ENCODE measurements around the gene EBP.

The EBP gene

DNA sequence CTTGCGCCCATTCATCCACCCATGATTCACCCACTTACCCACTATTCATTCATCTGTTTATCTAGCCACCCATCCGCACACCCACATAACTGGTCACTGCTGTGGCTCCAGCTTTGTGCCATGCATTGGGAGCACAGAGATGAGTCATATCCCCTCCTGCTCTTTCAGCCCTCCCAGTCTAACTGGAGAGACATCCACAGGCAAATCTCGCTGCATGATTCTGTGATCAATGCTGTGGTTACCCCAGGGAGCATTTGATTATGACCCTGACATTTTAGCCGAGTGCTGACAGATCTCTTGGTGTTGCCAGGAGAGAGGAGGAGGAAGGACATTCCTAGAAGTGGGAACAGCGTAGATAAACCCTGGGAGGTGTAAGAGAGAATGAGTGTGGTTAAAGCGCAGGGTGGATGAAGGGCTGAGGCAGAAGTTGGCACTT lies 23.2 kb upstream of the EBP start:
- H2BK5ac ChIP-seq (ENCODE audit: low read depth, low read length, poor library complexity): no peak overlapping the region

DNA sequence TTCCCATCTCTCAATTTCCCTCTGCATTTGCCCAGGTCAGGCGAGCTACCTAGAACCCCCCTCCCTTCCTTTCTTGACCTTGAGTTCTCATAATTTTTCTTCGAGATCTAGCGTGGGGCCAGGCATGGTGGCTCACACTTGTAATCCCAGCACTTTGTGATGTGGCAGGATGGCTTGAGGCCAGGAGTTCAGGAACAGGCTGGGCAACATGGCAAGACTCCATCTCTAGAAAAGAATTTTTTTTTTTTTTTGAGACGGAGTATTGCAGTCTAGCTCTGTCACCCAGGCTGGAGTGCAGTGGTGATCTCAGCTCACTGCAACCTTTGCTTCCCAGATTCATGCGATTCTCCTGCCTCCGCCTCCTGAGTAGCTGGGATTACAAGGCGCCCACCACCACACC lies 17.3 kb upstream of the EBP start:
- Histone ChIP-seq H3K23ac (ENCODE audit: low read length) (no peak overlapping the region), H3K4me1 (ENCODE audit: control insufficient read depth in 1 of 2, insufficient read depth in 2 of 2, low read length in 2 of 2) (no peaks in the 10 kb centered on the region), H3K4me2 (ENCODE audit: low read length) (no peak overlapping the region), H4K12ac (ENCODE audit: low read depth, low read length) (peak overlapping the region; percentile 30), H2BK120ac (ENCODE audit: insufficient read depth, low read length, poor library complexity) (peak overlapping the region; percentile 51), H3K9ac (ENCODE audit: low read length) (no peak overlapping the region), H4K8ac (ENCODE audit: low read depth, low read length) (no peak overlapping the region), H3K18ac (ENCODE audit: low read length) (no peak overlapping the region), H3K36me3 (ENCODE audit: control insufficient read depth in 1 of 2, insufficient read depth in 2 of 2, low read length in 2 of 2) (no peaks in the 10 kb centered on the region), H3K79me2 (ENCODE audit: control insufficient read depth, insufficient read depth, low read length, poor library complexity) (no peaks in the 10 kb centered on the region), H2AK5ac (ENCODE audit: low read length) (no peak overlapping the region), H2BK12ac (ENCODE audit: low read length) (no peak overlapping the region), H2AFZ (ENCODE audit: insufficient read depth, low read length, poor library complexity) (no peak overlapping the region), H3K27ac (ENCODE audit: low read depth, low read length) (no peak overlapping the region), H3K27me3 (ENCODE audit: insufficient read depth, low read length) (no peaks in the 10 kb centered on the region), H3K14ac (ENCODE audit: low read length) (no peak overlapping the region), H3K4ac (ENCODE audit: low read depth, low read length) (no peak overlapping the region), H3K79me1 (ENCODE audit: low read length) (peaks cover 5% of the 10 kb centered on the region), H2BK5ac (ENCODE audit: low read depth, low read length, poor library complexity) (no peak overlapping the region), H3K4me3 (ENCODE audit: low read depth, low read length) (no peak overlapping the region), H4K91ac (ENCODE audit: low read depth, low read length) (no peak overlapping the region), H3K9me3 (ENCODE audit: insufficient read depth, low read depth, low read length) (no peaks in the 10 kb centered on the region)
- peak; percentile 51 to 67 for DNase-seq
- WGBS (ENCODE audit: extremely low coverage, insufficient coverage, insufficient read length): no CpG with 5 or more reads among the region's 7 CpGs

More for the DNA sequence above, 23.2 kb upstream of the EBP start:
- H3K27me3 ChIP-seq (ENCODE audit: insufficient read depth, low read length): no peaks in the 10 kb centered on the region
- H4K12ac ChIP-seq (ENCODE audit: low read depth, low read length): no peak overlapping the region
- no peak overlapping the region for H3K14ac ChIP-seq (ENCODE audit: low read length)
- H3K4me3 ChIP-seq (ENCODE audit: low read depth, low read length): no peak overlapping the region
- H2AFZ ChIP-seq (ENCODE audit: insufficient read depth, low read length, poor library complexity): no peak overlapping the region
- no peak overlapping the region for H3K18ac ChIP-seq (ENCODE audit: low read length)
- no peak overlapping the region for H2AK5ac ChIP-seq (ENCODE audit: low read length)
- no peak overlapping the region for H2BK12ac ChIP-seq (ENCODE audit: low read length)
- no peaks in the 10 kb centered on the region for H3K36me3 ChIP-seq (ENCODE audit: control insufficient read depth in 1 of 2, insufficient read depth in 2 of 2, low read length in 2 of 2)
- DNase-seq: no peak
- no peak overlapping the region for H4K8ac ChIP-seq (ENCODE audit: low read depth, low read length)
- H2BK120ac ChIP-seq (ENCODE audit: insufficient read depth, low read length, poor library complexity): no peak overlapping the region
- no peak overlapping the region for H4K91ac ChIP-seq (ENCODE audit: low read depth, low read length)
- H3K4me2 ChIP-seq (ENCODE audit: low read length): no peak overlapping the region
- no CpG with 5 or more reads among the region's 6 CpGs for WGBS (ENCODE audit: extremely low coverage, insufficient coverage, insufficient read length)
- H3K79me1 ChIP-seq (ENCODE audit: low read length): no peaks in the 10 kb centered on the region
- H3K4ac ChIP-seq (ENCODE audit: low read depth, low read length): no peak overlapping the region
- no peaks in the 10 kb centered on the region for H3K79me2 ChIP-seq (ENCODE audit: control insufficient read depth, insufficient read depth, low read length, poor library complexity)
- H3K9me3 ChIP-seq (ENCODE audit: insufficient read depth, low read depth, low read length): no peaks in the 10 kb centered on the region
- H3K27ac ChIP-seq (ENCODE audit: low read depth, low read length): no peak overlapping the region
- H3K9ac ChIP-seq (ENCODE audit: low read length): no peak overlapping the region
- no peak overlapping the region for H3K23ac ChIP-seq (ENCODE audit: low read length)
- peaks cover 0 to 2% of the 10 kb centered on the region in 2 experiments for H3K4me1 ChIP-seq (ENCODE audit: control insufficient read depth in 1 of 2, insufficient read depth in 2 of 2, low read length in 2 of 2)

DNA sequence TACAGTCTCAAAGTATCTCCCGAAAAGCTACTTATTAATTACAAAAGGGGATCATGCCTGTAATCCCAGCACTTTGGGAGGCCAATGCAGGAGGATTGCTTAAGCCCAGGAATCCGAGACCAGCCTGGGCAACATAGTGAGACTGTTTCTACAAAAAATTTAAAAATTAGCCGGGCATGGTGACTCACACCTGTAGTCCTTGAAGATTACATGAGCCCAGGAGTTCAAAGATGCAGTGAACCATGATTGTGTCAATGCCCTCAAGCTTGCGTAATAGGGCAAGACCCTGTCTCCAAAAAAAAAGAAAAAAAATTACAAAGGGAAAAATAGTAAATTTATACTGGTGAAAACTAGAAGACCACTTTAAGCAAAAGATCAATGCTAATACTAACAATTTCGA lies 16.1 kb upstream of the EBP start:
- Histone ChIP-seq H3K9ac (ENCODE audit: low read length) (no peak overlapping the region), H3K4me2 (ENCODE audit: low read length) (no peak overlapping the region), H3K23ac (ENCODE audit: low read length) (no peak overlapping the region), H4K12ac (ENCODE audit: low read depth, low read length) (no peak overlapping the region), H3K14ac (ENCODE audit: low read length) (no peak overlapping the region), H3K4me3 (ENCODE audit: low read depth, low read length) (no peak overlapping the region), H3K27ac (ENCODE audit: low read depth, low read length) (no peak overlapping the region), H2AK5ac (ENCODE audit: low read length) (no peak overlapping the region), H3K27me3 (ENCODE audit: insufficient read depth, low read length) (no peaks in the 10 kb centered on the region), H3K36me3 (ENCODE audit: control insufficient read depth in 1 of 2, insufficient read depth in 2 of 2, low read length in 2 of 2) (no peaks in the 10 kb centered on the region), H3K4me1 (ENCODE audit: control insufficient read depth in 1 of 2, insufficient read depth in 2 of 2, low read length in 2 of 2) (peaks cover 3% of the 10 kb centered on the region in 2 experiments), H2BK120ac (ENCODE audit: insufficient read depth, low read length, poor library complexity) (no peak overlapping the region), H3K18ac (ENCODE audit: low read length) (no peak overlapping the region), H3K4ac (ENCODE audit: low read depth, low read length) (no peak overlapping the region), H3K9me3 (ENCODE audit: insufficient read depth, low read depth, low read length) (no peaks in the 10 kb centered on the region), H2BK12ac (ENCODE audit: low read length) (no peak overlapping the region), H2AFZ (ENCODE audit: insufficient read depth, low read length, poor library complexity) (no peak overlapping the region), H3K79me2 (ENCODE audit: control insufficient read depth, insufficient read depth, low read length, poor library complexity) (no peaks in the 10 kb centered on the region), H4K8ac (ENCODE audit: low read depth, low read length) (no peak overlapping the region), H4K91ac (ENCODE audit: low read depth, low read length) (no peak overlapping the region), H2BK5ac (ENCODE audit: low read depth, low read length, poor library complexity) (no peak overlapping the region), H3K79me1 (ENCODE audit: low read length) (peaks cover 5% of the 10 kb centered on the region)
- peak; percentile 58 to 85 for DNase-seq
- no CpG with 5 or more reads among the region's 5 CpGs for WGBS (ENCODE audit: extremely low coverage, insufficient coverage, insufficient read length)

- no peak overlapping the region for H3K18ac ChIP-seq (ENCODE audit: low read length)
- no peak overlapping the region for H3K4me2 ChIP-seq (ENCODE audit: low read length)
- no peak for DNase-seq
- no peak overlapping the region for H3K4me3 ChIP-seq (ENCODE audit: low read depth, low read length)
- no peak overlapping the region for H3K23ac ChIP-seq (ENCODE audit: low read length)
- H2BK12ac ChIP-seq (ENCODE audit: low read length): no peak overlapping the region
- no peak overlapping the region for H4K12ac ChIP-seq (ENCODE audit: low read depth, low read length)
- H3K27ac ChIP-seq (ENCODE audit: low read depth, low read length): no peak overlapping the region
- no peaks in the 10 kb centered on the region for H3K27me3 ChIP-seq (ENCODE audit: insufficient read depth, low read length)
- no peaks in the 10 kb centered on the region for H3K79me2 ChIP-seq (ENCODE audit: control insufficient read depth, insufficient read depth, low read length, poor library complexity)
- peaks cover 3 to 7% of the 10 kb centered on the region in 2 experiments for H3K4me1 ChIP-seq (ENCODE audit: control insufficient read depth in 1 of 2, insufficient read depth in 2 of 2, low read length in 2 of 2)
- peaks cover 2% of the 10 kb centered on the region for H3K9me3 ChIP-seq (ENCODE audit: insufficient read depth, low read depth, low read length)
- peaks cover 5% of the 10 kb centered on the region for H3K79me1 ChIP-seq (ENCODE audit: low read length)
- H3K14ac ChIP-seq (ENCODE audit: low read length): no peak overlapping the region
- no peak overlapping the region for H2BK120ac ChIP-seq (ENCODE audit: insufficient read depth, low read length, poor library complexity)
- H3K4ac ChIP-seq (ENCODE audit: low read depth, low read length): no peak overlapping the region
- no peak overlapping the region for H4K8ac ChIP-seq (ENCODE audit: low read depth, low read length)
- H3K9ac ChIP-seq (ENCODE audit: low read length): no peak overlapping the region
- no peak overlapping the region for H4K91ac ChIP-seq (ENCODE audit: low read depth, low read length)
- H2AFZ ChIP-seq (ENCODE audit: insufficient read depth, low read length, poor library complexity): no peak overlapping the region
- H3K36me3 ChIP-seq (ENCODE audit: control insufficient read depth in 1 of 2, insufficient read depth in 2 of 2, low read length in 2 of 2): no peaks in the 10 kb centered on the region
- no peak overlapping the region for H2AK5ac ChIP-seq (ENCODE audit: low read length)
- WGBS (ENCODE audit: extremely low coverage, insufficient coverage, insufficient read length): no CpG with 5 or more reads among the region's 5 CpGs
- no peak overlapping the region for H2BK5ac ChIP-seq (ENCODE audit: low read depth, low read length, poor library complexity)
Measured at GRCh38 chrX:48507246-48507645, 14.4 kb upstream of the EBP start.

All from trophoblast cell (in vitro differentiated cells and primary cell).